Mesenchymal stem cell (in vitro differentiated cells and primary cell): ENCODE data around the gene VPS8.

Experiments
- DNase-seq: peaks from one replicate; pipeline ENCODE4 v3.0.0-alpha.2; 2013
- H2AFZ ChIP-seq: one replicate; pipeline ENCODE4 v1.6.1; 2013; ENCODE audit warnings: low read depth, mild to moderate bottlenecking, control low read depth, inconsistent platforms, low read length, moderate library complexity
- H2AK5ac ChIP-seq: 2 replicates; pipeline ENCODE4 v1.6.1; 2013; ENCODE audit warnings: low read length, moderate library complexity, mild to moderate bottlenecking, inconsistent platforms; ENCODE audit not compliant: severe bottlenecking
- H2BK120ac ChIP-seq: one replicate; pipeline ENCODE4 v1.6.1; 2013; ENCODE audit warnings: low read depth, mild to moderate bottlenecking, inconsistent platforms, low read length, moderate library complexity
- H2BK12ac ChIP-seq, 2 experiments: one replicate each; pipeline ENCODE4 v1.6.1; 2013; ENCODE audit warnings: inconsistent platforms in 2 of 2, low read length in 2 of 2, mild to moderate bottlenecking in 2 of 2, moderate library complexity in 2 of 2, control low read depth in 1 of 2
- H2BK15ac ChIP-seq: one replicate; pipeline ENCODE4 v1.6.1; 2013; ENCODE audit warnings: mild to moderate bottlenecking, low read depth, inconsistent platforms; ENCODE audit not compliant: poor library complexity, severe bottlenecking
- H2BK5ac ChIP-seq: 2 replicates; pipeline ENCODE4 v1.6.1; 2013; ENCODE audit warnings: low read depth, mild to moderate bottlenecking, low read length, control low read depth, inconsistent platforms; ENCODE audit not compliant: poor library complexity, severe bottlenecking
- H3K14ac ChIP-seq, 2 experiments: one replicate each; pipeline ENCODE4 v1.6.1; 2013; ENCODE audit warnings: inconsistent platforms in 2 of 2, low read length in 2 of 2, control low read depth in 1 of 2, mild to moderate bottlenecking in 1 of 2, moderate library complexity in 1 of 2
- H3K18ac ChIP-seq, 2 experiments: one replicate each; pipeline ENCODE4 v1.6.1; 2013; ENCODE audit warnings: inconsistent platforms in 2 of 2, low read length in 2 of 2, control low read depth in 1 of 2, low read depth in 1 of 2, mild to moderate bottlenecking in 1 of 2
- H3K23ac ChIP-seq, 2 experiments: one replicate each; pipeline ENCODE4 v1.6.1; 2013; ENCODE audit warnings: inconsistent platforms in 2 of 2, low read length in 2 of 2, mild to moderate bottlenecking in 2 of 2, moderate library complexity in 2 of 2, control low read depth in 1 of 2
- H3K27ac ChIP-seq: 2 replicates; pipeline ENCODE4 v1.5.1; 2013; ENCODE audit warnings: mild to moderate bottlenecking, moderate library complexity, low read length, control low read depth, inconsistent platforms; ENCODE audit not compliant: poor library complexity, severe bottlenecking
- H3K27me3 ChIP-seq, 2 experiments: 2 replicates each; pipeline versions ENCODE4 v1.6.1 to v1.7.0; 2013; ENCODE audit warnings: low read length in 2 of 2, mild to moderate bottlenecking in 2 of 2, moderate library complexity in 2 of 2, control low read depth in 1 of 2, inconsistent platforms in 1 of 2; ENCODE audit not compliant: control insufficient read depth in 1 of 2, insufficient read depth in 1 of 2
- H3K36me3 ChIP-seq, 2 experiments: 2 replicates each; pipeline versions ENCODE4 v1.6.1 to v1.7.0; 2013; ENCODE audit warnings: low read length in 2 of 2, control low read depth in 1 of 2, inconsistent platforms in 1 of 2, low read depth in 1 of 2, mild to moderate bottlenecking in 1 of 2; ENCODE audit not compliant: insufficient read depth in 2 of 2, control insufficient read depth in 1 of 2
- H3K4ac ChIP-seq, 2 experiments: one replicate each; pipeline ENCODE4 v1.6.1; 2013; ENCODE audit warnings: inconsistent platforms in 2 of 2, low read length in 2 of 2, mild to moderate bottlenecking in 2 of 2, moderate library complexity in 2 of 2, control low read depth in 1 of 2, low read depth in 1 of 2
- H3K4me1 ChIP-seq: 2 replicates; pipeline ENCODE4 v1.6.1; 2013; ENCODE audit warnings: low read depth, low read length, control low read depth; ENCODE audit not compliant: control insufficient read depth, insufficient read depth
- H3K4me2 ChIP-seq: 2 replicates; pipeline ENCODE4 v1.6.1; 2013; ENCODE audit warnings: low read length, mild to moderate bottlenecking, inconsistent platforms; ENCODE audit not compliant: poor library complexity, severe bottlenecking
- H3K4me3 ChIP-seq, 2 experiments: 2 replicates each; pipeline versions ENCODE4 v1.5.1 to v1.7.0; 2013; ENCODE audit warnings: low read length in 2 of 2, mild to moderate bottlenecking in 2 of 2, control low read depth in 1 of 2, low read depth in 1 of 2; ENCODE audit not compliant: insufficient read depth in 1 of 2
- H3K79me1 ChIP-seq: replicated peaks from 2 replicates; pipeline ENCODE4 v1.6.1; 2013; ENCODE audit warnings: mild to moderate bottlenecking, control low read depth, low read length, inconsistent platforms; ENCODE audit not compliant: poor library complexity, severe bottlenecking
- H3K9ac ChIP-seq: 2 replicates; pipeline ENCODE4 v1.7.0; 2013; ENCODE audit warnings: mild to moderate bottlenecking, low read length, moderate library complexity
- H3K9me3 ChIP-seq: 2 replicates; pipeline ENCODE4 v1.7.0; 2013; ENCODE audit warnings: mild to moderate bottlenecking, low read length; ENCODE audit not compliant: control insufficient read depth
- H4K8ac ChIP-seq: one replicate; pipeline ENCODE4 v1.6.1; 2013; ENCODE audit warnings: inconsistent platforms, mild to moderate bottlenecking, low read length, moderate library complexity
- H4K91ac ChIP-seq: one replicate; pipeline ENCODE4 v1.6.1; 2013; ENCODE audit warnings: mild to moderate bottlenecking, low read length, inconsistent platforms
- WGBS: methylation state at CpG from one replicate; pipeline ENCODE4 v1.1.7; 2013; ENCODE audit warnings: mixed read lengths; 5-methylcytosine and 5-hydroxymethylcytosine counted together

VPS8 gene

DNA sequence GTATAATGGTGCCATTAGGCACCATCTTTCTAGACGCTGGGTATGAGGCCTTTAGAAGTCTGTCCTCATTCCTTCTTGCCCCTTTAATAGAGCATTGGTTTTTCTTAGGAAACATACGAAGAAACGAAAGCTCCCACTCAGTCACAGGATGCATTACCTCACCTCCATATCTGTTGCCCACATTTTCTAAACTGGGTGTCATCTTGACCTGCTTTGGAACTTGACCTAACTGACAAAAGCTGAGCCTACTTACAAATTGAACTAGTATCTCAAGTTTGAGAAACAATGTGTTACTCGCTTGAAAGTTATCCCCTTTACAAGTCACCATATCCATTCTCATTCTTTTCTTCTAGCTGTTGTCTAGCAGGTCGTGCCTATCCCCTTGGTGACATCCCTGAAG, 102.7 kb downstream of the VPS8 start:
- Histone ChIP-seq H2BK5ac (no peak overlapping the region), H3K4ac (no peak overlapping the region), H3K4me3 (no peak overlapping the region), H3K4me2 (no peak overlapping the region), H3K4me1 (no peaks in the 10 kb centered on the region), H3K18ac (no peak overlapping the region), H3K79me1 (no peaks in the 10 kb centered on the region), H3K9ac (no peak overlapping the region), H3K36me3 (peaks cover 6 to 75% of the 10 kb centered on the region in 2 experiments), H2BK15ac (no peak overlapping the region), H4K91ac (no peak overlapping the region), H3K9me3 (no peaks in the 10 kb centered on the region), H3K23ac (no peak overlapping the region), H3K27ac (no peak overlapping the region), H2BK120ac (no peak overlapping the region), H2BK12ac (no peak overlapping the region), H3K14ac (no peak overlapping the region), H3K27me3 (no peaks in the 10 kb centered on the region), H2AK5ac (no peak overlapping the region), H2AFZ (no peak overlapping the region), H4K8ac (no peak overlapping the region)
- 96% methylated on average over 5 of the region's 5 CpGs for WGBS
- DNase-seq: no peak

DNA sequence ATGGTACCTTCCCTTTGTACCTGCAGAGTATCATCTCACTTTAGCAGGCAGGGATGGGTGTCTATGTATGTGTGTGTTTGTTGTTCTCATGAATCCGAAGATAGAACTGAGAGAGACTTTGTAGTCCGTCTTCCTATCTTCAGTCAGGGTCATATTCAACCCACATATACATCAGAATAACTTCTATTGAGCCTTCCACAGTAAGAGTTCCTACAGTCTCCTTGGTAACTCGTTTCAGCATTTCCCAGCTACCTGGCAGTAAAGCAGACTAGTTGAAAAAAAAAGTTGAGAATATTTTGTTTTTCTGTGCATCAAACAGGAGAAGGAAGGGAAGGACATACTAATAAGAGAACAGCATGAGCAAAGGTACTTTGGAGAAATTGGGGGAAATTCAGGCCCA, 106.8 kb downstream of the VPS8 start:
- no peaks in the 10 kb centered on the region for H3K4me1 ChIP-seq
- H2BK12ac ChIP-seq: no peak overlapping the region
- no peaks in the 10 kb centered on the region for H3K79me1 ChIP-seq
- no peak overlapping the region for H3K9ac ChIP-seq
- no peak overlapping the region for H2AK5ac ChIP-seq
- no peak overlapping the region for H2BK15ac ChIP-seq
- H2BK120ac ChIP-seq: no peak overlapping the region
- no peak overlapping the region for H4K91ac ChIP-seq
- H3K23ac ChIP-seq: no peak overlapping the region
- H4K8ac ChIP-seq: no peak overlapping the region
- H3K27me3 ChIP-seq: no peaks in the 10 kb centered on the region
- H2BK5ac ChIP-seq: no peak overlapping the region
- H3K4ac ChIP-seq: no peak overlapping the region
- H3K4me2 ChIP-seq: no peak overlapping the region
- no peak overlapping the region for H3K14ac ChIP-seq
- H3K27ac ChIP-seq: no peak overlapping the region
- WGBS: 69% methylated on average over 1 of the region's 3 CpGs
- no peak overlapping the region for H3K4me3 ChIP-seq
- H3K36me3 ChIP-seq: peaks cover 6 to 85% of the 10 kb centered on the region in 2 experiments
- no peak for DNase-seq
- H3K9me3 ChIP-seq: no peaks in the 10 kb centered on the region
- no peak overlapping the region for H2AFZ ChIP-seq
- H3K18ac ChIP-seq: no peak overlapping the region

DNA sequence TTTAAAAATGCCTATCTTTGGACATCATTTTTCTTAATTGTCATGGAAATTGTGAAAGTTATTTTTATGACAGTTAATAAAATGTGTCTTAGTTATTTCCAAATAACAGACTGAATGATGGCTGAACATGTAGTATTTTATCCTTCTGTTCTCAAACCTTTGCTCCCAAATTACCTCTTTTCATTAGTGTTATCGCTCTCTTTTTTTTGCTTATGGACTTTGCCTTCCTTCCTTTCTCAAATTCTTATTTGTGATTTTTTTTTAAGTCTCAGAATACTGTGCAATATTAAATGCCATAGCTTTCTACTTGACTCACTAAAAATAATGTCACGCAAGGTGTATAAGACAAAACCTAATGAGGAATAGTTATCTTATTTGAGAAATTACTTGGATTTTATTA, 107.7 kb downstream of the VPS8 start:
- Histone ChIP-seq H3K79me1 (no peaks in the 10 kb centered on the region), H3K27ac (no peak overlapping the region), H3K36me3 (peaks cover 6 to 81% of the 10 kb centered on the region in 2 experiments), H2AK5ac (no peak overlapping the region), H3K14ac (no peak overlapping the region), H3K27me3 (no peaks in the 10 kb centered on the region), H3K18ac (no peak overlapping the region), H4K91ac (no peak overlapping the region), H2AFZ (no peak overlapping the region), H2BK120ac (no peak overlapping the region), H3K9me3 (no peaks in the 10 kb centered on the region), H2BK5ac (no peak overlapping the region), H2BK15ac (no peak overlapping the region), H3K9ac (no peak overlapping the region), H3K4me3 (no peak overlapping the region), H2BK12ac (no peak overlapping the region), H3K4ac (no peak overlapping the region), H3K4me2 (no peak overlapping the region), H3K4me1 (no peaks in the 10 kb centered on the region), H4K8ac (no peak overlapping the region), H3K23ac (no peak overlapping the region)
- DNase-seq: no peak
- no CpG with 5 or more reads among the region's 2 CpGs for WGBS

DNA sequence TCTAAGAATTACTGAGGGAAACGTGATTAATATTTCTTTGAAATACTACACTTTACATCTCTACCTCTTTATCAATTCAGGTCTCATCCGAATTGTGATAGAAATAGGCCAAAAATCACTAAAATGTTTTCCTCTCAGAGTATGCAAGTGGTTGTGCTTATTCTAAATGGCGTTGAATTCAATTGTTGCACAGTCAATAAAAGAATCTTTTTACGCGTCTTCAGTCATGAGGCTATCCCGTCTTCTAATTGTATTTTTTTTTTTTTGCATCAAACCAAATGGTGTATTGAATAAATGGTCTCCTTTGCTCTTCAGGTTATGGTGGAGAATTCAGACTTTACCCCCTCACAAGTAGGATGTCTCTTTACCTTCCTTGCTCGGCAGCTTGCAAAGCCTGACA, 112.6 kb downstream of the VPS8 start:
- Histone ChIP-seq H3K27me3 (no peaks in the 10 kb centered on the region), H3K9me3 (no peaks in the 10 kb centered on the region), H4K8ac (no peak overlapping the region), H3K79me1 (no peaks in the 10 kb centered on the region), H3K4ac (no peak overlapping the region), H3K18ac (no peak overlapping the region), H3K4me2 (no peak overlapping the region), H2BK15ac (no peak overlapping the region), H3K27ac (no peak overlapping the region), H3K4me1 (no peaks in the 10 kb centered on the region), H2BK120ac (no peak overlapping the region), H2AK5ac (no peak overlapping the region), H3K23ac (no peak overlapping the region), H3K4me3 (no peak overlapping the region), H3K9ac (no peak overlapping the region), H2BK12ac (no peak overlapping the region), H3K14ac (no peak overlapping the region), H2AFZ (no peak overlapping the region), H3K36me3 (peaks cover 3 to 75% of the 10 kb centered on the region in 2 experiments), H4K91ac (no peak overlapping the region), H2BK5ac (no peak overlapping the region)
- DNase-seq: no peak
- 97% methylated on average over 4 of the region's 7 CpGs for WGBS
